WTC11 (cell line): Measurements from ENCODE around the gene LGALS4.

Experiments
- ATF1 ChIP-seq: sonication (generic); formaldehyde crosslinking; IDR thresholded peaks from 2 replicates; pipeline ENCODE4 v1.8.1; 2023; ENCODE audit warnings: mild to moderate bottlenecking, moderate library complexity, missing genetic modification reagents
- CBFB ChIP-seq: sonication (generic); formaldehyde crosslinking; IDR thresholded peaks from 2 replicates; pipeline ENCODE4 v1.8.1; 2022; ENCODE audit warnings: mild to moderate bottlenecking, low read depth, missing genetic modification reagents
- CREB1 ChIP-seq: sonication (generic); formaldehyde crosslinking; IDR thresholded peaks from 2 replicates; pipeline ENCODE4 v1.8.0; 2023; ENCODE audit warnings: mild to moderate bottlenecking, missing genetic modification reagents
- CREM ChIP-seq: sonication (generic); formaldehyde crosslinking; IDR thresholded peaks from 2 replicates; pipeline ENCODE4 v1.8.1; 2022; ENCODE audit warnings: mild to moderate bottlenecking, missing genetic modification reagents, moderate library complexity
- ESRRA ChIP-seq: sonication (generic); formaldehyde crosslinking; IDR thresholded peaks from 2 replicates; pipeline ENCODE4 v1.8.1; 2022; ENCODE audit warnings: mild to moderate bottlenecking, missing genetic modification reagents, borderline replicate concordance
- NR1H2 ChIP-seq: sonication (generic); formaldehyde crosslinking; IDR thresholded peaks from 2 replicates; pipeline ENCODE4 v1.9.0; 2021; ENCODE audit warnings: mild to moderate bottlenecking, moderate library complexity, missing genetic modification reagents
- TCF7 ChIP-seq: sonication (generic); formaldehyde crosslinking; IDR thresholded peaks from 2 replicates; pipeline ENCODE4 v1.8.0; 2022; ENCODE audit warnings: mild to moderate bottlenecking, low read depth, missing genetic modification reagents, moderate library complexity
- ZNF138 ChIP-seq: sonication (generic); formaldehyde crosslinking; conservative IDR thresholded peaks from 2 replicates; pipeline ENCODE4 v1.8.1; 2022; ENCODE audit warnings: mild to moderate bottlenecking, moderate library complexity, missing genetic modification reagents
- TF ChIP-seq, protein P1 (sequence below): fragments of 200-600 bp; IDR thresholded peaks from 2 replicates; pipeline ENCODE4 v1.8.0; 2022; ENCODE audit warnings: antibody characterized with exemption
- TF ChIP-seq, protein P2 (sequence below): sonication (generic); formaldehyde crosslinking; IDR thresholded peaks from 2 replicates; pipeline ENCODE4 v1.8.1; 2023; ENCODE audit warnings: mild to moderate bottlenecking, missing genetic modification reagents
- TF ChIP-seq, protein P3 (sequence below): sonication (generic); formaldehyde crosslinking; IDR thresholded peaks from 2 replicates; pipeline ENCODE4 v1.8.0; 2022; ENCODE audit warnings: mild to moderate bottlenecking, missing genetic modification reagents
- TF ChIP-seq, protein P4 (sequence below): sonication (generic); formaldehyde crosslinking; IDR thresholded peaks from 2 replicates; pipeline ENCODE4 v1.8.0; 2022; ENCODE audit warnings: mild to moderate bottlenecking, missing genetic modification reagents
- TF ChIP-seq, protein P5 (sequence below): sonication (generic); formaldehyde crosslinking; IDR thresholded peaks from 2 replicates; pipeline ENCODE4 v1.8.1; 2022; ENCODE audit warnings: mild to moderate bottlenecking, moderate library complexity, missing genetic modification reagents

DNA sequence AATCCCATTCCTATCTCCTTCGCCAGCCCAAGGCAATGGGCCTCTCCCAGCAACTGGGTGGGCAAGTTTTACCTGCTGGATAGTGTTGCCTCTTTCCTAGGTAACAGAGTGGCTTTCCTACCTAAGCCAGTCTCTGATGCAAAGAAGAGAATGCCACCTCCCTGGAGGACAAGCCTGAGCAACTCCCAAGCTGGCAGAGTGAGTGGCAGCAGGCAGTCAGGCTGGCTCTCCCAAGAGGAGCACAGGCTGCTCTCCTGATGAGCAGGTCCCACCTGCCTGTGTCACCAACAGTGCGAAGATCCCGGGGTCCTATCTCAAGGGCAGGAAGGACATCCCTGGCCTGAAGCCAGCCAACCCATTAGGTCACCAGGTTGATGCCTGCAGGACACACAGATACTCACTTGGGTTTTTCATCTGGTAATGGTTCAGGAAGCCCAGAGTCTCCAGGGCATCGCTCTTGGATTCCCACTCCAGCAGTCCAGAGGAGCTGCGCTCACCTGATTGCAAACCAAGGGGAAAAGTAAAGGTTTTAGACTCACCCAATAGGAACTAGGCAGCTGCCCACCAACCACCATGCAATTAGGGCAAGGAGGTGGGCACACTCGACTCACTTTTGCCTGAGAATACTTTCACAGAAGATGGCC lies 24.4 kb upstream of the LGALS4 start:
- TF ChIP-seq, protein P1, sequence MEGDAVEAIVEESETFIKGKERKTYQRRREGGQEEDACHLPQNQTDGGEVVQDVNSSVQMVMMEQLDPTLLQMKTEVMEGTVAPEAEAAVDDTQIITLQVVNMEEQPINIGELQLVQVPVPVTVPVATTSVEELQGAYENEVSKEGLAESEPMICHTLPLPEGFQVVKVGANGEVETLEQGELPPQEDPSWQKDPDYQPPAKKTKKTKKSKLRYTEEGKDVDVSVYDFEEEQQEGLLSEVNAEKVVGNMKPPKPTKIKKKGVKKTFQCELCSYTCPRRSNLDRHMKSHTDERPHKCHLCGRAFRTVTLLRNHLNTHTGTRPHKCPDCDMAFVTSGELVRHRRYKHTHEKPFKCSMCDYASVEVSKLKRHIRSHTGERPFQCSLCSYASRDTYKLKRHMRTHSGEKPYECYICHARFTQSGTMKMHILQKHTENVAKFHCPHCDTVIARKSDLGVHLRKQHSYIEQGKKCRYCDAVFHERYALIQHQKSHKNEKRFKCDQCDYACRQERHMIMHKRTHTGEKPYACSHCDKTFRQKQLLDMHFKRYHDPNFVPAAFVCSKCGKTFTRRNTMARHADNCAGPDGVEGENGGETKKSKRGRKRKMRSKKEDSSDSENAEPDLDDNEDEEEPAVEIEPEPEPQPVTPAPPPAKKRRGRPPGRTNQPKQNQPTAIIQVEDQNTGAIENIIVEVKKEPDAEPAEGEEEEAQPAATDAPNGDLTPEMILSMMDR, result no peak
- TF ChIP-seq ESRRA (CRISPR knock-in tag), result no peak
- TF ChIP-seq CBFB (CRISPR knock-in tag), result no peak
- TF ChIP-seq, protein P2, sequence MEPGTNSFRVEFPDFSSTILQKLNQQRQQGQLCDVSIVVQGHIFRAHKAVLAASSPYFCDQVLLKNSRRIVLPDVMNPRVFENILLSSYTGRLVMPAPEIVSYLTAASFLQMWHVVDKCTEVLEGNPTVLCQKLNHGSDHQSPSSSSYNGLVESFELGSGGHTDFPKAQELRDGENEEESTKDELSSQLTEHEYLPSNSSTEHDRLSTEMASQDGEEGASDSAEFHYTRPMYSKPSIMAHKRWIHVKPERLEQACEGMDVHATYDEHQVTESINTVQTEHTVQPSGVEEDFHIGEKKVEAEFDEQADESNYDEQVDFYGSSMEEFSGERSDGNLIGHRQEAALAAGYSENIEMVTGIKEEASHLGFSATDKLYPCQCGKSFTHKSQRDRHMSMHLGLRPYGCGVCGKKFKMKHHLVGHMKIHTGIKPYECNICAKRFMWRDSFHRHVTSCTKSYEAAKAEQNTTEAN (CRISPR knock-in tag), result no peak
- no peak for TF ChIP-seq TCF7 (CRISPR knock-in tag)
- TF ChIP-seq, protein P3, sequence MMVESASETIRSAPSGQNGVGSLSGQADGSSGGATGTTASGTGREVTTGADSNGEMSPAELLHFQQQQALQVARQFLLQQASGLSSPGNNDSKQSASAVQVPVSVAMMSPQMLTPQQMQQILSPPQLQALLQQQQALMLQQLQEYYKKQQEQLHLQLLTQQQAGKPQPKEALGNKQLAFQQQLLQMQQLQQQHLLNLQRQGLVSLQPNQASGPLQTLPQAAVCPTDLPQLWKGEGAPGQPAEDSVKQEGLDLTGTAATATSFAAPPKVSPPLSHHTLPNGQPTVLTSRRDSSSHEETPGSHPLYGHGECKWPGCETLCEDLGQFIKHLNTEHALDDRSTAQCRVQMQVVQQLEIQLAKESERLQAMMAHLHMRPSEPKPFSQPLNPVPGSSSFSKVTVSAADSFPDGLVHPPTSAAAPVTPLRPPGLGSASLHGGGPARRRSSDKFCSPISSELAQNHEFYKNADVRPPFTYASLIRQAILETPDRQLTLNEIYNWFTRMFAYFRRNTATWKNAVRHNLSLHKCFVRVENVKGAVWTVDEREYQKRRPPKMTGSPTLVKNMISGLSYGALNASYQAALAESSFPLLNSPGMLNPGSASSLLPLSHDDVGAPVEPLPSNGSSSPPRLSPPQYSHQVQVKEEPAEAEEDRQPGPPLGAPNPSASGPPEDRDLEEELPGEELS, result no peak
- TF ChIP-seq, protein P4, sequence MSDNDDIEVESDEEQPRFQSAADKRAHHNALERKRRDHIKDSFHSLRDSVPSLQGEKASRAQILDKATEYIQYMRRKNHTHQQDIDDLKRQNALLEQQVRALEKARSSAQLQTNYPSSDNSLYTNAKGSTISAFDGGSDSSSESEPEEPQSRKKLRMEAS (CRISPR knock-in tag), result no peak
- no peak for TF ChIP-seq ZNF138
- no peak for TF ChIP-seq CREM (CRISPR knock-in tag)
- no peak for TF ChIP-seq NR1H2
- TF ChIP-seq ATF1 (CRISPR knock-in tag), result no peak
- no peak for TF ChIP-seq CREB1 (CRISPR knock-in tag)
- TF ChIP-seq, protein P5, sequence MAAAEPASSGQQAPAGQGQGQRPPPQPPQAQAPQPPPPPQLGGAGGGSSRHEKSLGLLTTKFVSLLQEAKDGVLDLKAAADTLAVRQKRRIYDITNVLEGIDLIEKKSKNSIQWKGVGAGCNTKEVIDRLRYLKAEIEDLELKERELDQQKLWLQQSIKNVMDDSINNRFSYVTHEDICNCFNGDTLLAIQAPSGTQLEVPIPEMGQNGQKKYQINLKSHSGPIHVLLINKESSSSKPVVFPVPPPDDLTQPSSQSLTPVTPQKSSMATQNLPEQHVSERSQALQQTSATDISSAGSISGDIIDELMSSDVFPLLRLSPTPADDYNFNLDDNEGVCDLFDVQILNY (CRISPR knock-in tag), result no peak
